Mammary epithelial cell (primary cell): ENCODE measurements around the gene AFM.

Experiments
- EZH2 ChIP-seq: IDR thresholded peaks from 2 replicates; pipeline ENCODE4 v1.6.1; 2012; ENCODE audit warnings: low read length, inconsistent platforms, borderline replicate concordance
- TF ChIP-seq, protein P1 (sequence below), 2 donors: IDR thresholded peaks in 1 of 2; conservative IDR thresholded peaks in 1 of 2; 2 replicates each; pipeline ENCODE4 v1.5.1; 2011 to 2012; ENCODE audit warnings: inconsistent platforms in 2 of 2, low read length in 2 of 2, mild to moderate bottlenecking in 2 of 2, control low read depth in 1 of 2, low read depth in 1 of 2; ENCODE audit not compliant: insufficient read depth in 1 of 2; ENCODE audit errors: extremely low read depth in 1 of 2

GRCh38 chr4:73507541-73507940 is 26.0 kb downstream of the AFM start:
- TF ChIP-seq, protein P1, sequence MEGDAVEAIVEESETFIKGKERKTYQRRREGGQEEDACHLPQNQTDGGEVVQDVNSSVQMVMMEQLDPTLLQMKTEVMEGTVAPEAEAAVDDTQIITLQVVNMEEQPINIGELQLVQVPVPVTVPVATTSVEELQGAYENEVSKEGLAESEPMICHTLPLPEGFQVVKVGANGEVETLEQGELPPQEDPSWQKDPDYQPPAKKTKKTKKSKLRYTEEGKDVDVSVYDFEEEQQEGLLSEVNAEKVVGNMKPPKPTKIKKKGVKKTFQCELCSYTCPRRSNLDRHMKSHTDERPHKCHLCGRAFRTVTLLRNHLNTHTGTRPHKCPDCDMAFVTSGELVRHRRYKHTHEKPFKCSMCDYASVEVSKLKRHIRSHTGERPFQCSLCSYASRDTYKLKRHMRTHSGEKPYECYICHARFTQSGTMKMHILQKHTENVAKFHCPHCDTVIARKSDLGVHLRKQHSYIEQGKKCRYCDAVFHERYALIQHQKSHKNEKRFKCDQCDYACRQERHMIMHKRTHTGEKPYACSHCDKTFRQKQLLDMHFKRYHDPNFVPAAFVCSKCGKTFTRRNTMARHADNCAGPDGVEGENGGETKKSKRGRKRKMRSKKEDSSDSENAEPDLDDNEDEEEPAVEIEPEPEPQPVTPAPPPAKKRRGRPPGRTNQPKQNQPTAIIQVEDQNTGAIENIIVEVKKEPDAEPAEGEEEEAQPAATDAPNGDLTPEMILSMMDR (conservative IDR thresholded peaks at IDR 0.05 in 1 of 2, IDR thresholded peaks at IDR 0.05 in 1 of 2; ENCODE audit: extremely low read depth in 1 of 2, insufficient read depth in 1 of 2, low read depth in 1 of 2, low read length in 2 of 2): no peak
- no peak for TF ChIP-seq EZH2
